DOHH2 (cell line): ENCODE results near the gene DHX32.

Experiments used
- H3F3A ChIP-seq: fragments of 200-600 bp; sonication (generic), shearing (Covaris generic); 2 replicates; pipeline ENCODE4 v1.6.0; 2016; ENCODE audit warnings: antibody characterized with exemption, mild to moderate bottlenecking; ENCODE audit not compliant: control insufficient read depth, insufficient read depth
- H3K27ac ChIP-seq: fragments of 200-600 bp; sonication (generic); 2 replicates; pipeline ENCODE4 v1.5.1; 2014; ENCODE audit warnings: low read depth, mild to moderate bottlenecking, low read length, moderate library complexity
- H3K27me3 ChIP-seq: fragments of 200-600 bp; sonication (generic); 2 replicates; pipeline ENCODE4 v1.6.1; 2014; ENCODE audit warnings: mild to moderate bottlenecking, low read length, mixed read lengths; ENCODE audit not compliant: control insufficient read depth
- H3K36me3 ChIP-seq: fragments of 200-600 bp; sonication (generic); 2 replicates; pipeline ENCODE4 v1.6.1; 2014; ENCODE audit warnings: mild to moderate bottlenecking, low read length, moderate library complexity, mixed read lengths; ENCODE audit not compliant: control insufficient read depth
- H3K4me1 ChIP-seq: fragments of 200-600 bp; sonication (generic); 2 replicates; pipeline ENCODE4 v1.6.1; 2014; ENCODE audit warnings: mild to moderate bottlenecking, low read length, mixed read lengths; ENCODE audit not compliant: control insufficient read depth
- H3K4me2 ChIP-seq: fragments of 200-600 bp; sonication (generic); 2 replicates; pipeline ENCODE4 v1.6.0; 2014; ENCODE audit warnings: mild to moderate bottlenecking, low read length, moderate library complexity
- H3K4me3 ChIP-seq: fragments of 200-600 bp; sonication (generic); 2 replicates; pipeline ENCODE4 v1.5.1; 2014; ENCODE audit warnings: mild to moderate bottlenecking, low read length, mixed read lengths
- H3K79me2 ChIP-seq: fragments of 200-600 bp; sonication (generic); 2 replicates; pipeline ENCODE4 v1.6.1; 2014; ENCODE audit warnings: mild to moderate bottlenecking, low read length, mixed read lengths; ENCODE audit not compliant: control insufficient read depth
- H3K9me2 ChIP-seq: fragments of 200-600 bp; sonication (generic); replicated peaks from 2 replicates; pipeline ENCODE4 v1.6.1; 2014; ENCODE audit warnings: mild to moderate bottlenecking, low read length, mixed read lengths; ENCODE audit not compliant: control insufficient read depth
- H3K9me3 ChIP-seq: fragments of 200-600 bp; sonication (generic); 2 replicates; pipeline ENCODE4 v1.6.1; 2014; ENCODE audit warnings: antibody characterized with exemption, low read length, mixed read lengths; ENCODE audit not compliant: control insufficient read depth, insufficient read depth
- H4K20me1 ChIP-seq: fragments of 200-600 bp; sonication (generic); 2 replicates; pipeline ENCODE4 v1.6.0; 2014; ENCODE audit warnings: low read depth, mild to moderate bottlenecking, antibody characterized with exemption, low read length, moderate library complexity; ENCODE audit not compliant: control insufficient read depth, insufficient read depth
- EZH2phosphoT487 ChIP-seq: fragments of 200-600 bp; sonication (generic); IDR thresholded peaks from 2 replicates; pipeline ENCODE4 v1.6.1; 2017; ENCODE audit warnings: borderline replicate concordance, mild to moderate bottlenecking, antibody characterized with exemption, low read length, moderate library complexity, mixed read lengths
- TF ChIP-seq, protein P1 (sequence below): fragments of 200-600 bp; sonication (generic); IDR thresholded peaks from one replicate; pipeline ENCODE4 v1.5.1; 2014; ENCODE audit warnings: antibody characterized with exemption, mild to moderate bottlenecking, low read depth, low read length; ENCODE audit not compliant: poor library complexity, severe bottlenecking

The DHX32 gene

DNA sequence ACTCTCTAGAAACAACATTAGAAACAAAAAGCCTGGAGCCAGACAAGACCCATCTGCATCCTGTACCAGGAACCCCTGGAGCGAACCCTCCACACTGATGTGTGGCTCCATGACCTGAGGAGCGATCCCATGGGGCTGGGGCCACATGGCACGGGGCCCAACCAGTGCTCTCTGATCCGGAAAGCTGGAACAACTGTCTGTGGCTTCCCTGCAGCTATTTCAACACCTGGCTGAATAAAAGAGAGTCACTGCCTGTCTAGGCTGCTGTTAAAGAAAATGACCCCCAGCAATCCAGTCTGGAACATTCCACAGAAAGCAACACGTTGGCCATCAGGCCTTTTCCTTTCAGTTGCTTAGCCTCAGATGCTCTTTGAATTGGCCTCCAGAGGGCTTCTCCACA lies 79.0 kb downstream of the DHX32 start:
- Histone ChIP-seq H3K4me1 (no peaks in the 10 kb centered on the region), H4K20me1 (no peaks in the 10 kb centered on the region), H3K9me2 (no peaks in the 10 kb centered on the region), H3K4me3 (no peak overlapping the region), H3K27ac (no peak overlapping the region), H3K4me2 (no peak overlapping the region), H3K36me3 (peaks cover 18% of the 10 kb centered on the region), H3K27me3 (no peaks in the 10 kb centered on the region), H3K79me2 (no peaks in the 10 kb centered on the region), H3K9me3 (no peaks in the 10 kb centered on the region), H3F3A (no peaks in the 10 kb centered on the region)
- TF ChIP-seq EZH2phosphoT487: no peak
- TF ChIP-seq, protein P1, sequence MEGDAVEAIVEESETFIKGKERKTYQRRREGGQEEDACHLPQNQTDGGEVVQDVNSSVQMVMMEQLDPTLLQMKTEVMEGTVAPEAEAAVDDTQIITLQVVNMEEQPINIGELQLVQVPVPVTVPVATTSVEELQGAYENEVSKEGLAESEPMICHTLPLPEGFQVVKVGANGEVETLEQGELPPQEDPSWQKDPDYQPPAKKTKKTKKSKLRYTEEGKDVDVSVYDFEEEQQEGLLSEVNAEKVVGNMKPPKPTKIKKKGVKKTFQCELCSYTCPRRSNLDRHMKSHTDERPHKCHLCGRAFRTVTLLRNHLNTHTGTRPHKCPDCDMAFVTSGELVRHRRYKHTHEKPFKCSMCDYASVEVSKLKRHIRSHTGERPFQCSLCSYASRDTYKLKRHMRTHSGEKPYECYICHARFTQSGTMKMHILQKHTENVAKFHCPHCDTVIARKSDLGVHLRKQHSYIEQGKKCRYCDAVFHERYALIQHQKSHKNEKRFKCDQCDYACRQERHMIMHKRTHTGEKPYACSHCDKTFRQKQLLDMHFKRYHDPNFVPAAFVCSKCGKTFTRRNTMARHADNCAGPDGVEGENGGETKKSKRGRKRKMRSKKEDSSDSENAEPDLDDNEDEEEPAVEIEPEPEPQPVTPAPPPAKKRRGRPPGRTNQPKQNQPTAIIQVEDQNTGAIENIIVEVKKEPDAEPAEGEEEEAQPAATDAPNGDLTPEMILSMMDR: no peak

DNA sequence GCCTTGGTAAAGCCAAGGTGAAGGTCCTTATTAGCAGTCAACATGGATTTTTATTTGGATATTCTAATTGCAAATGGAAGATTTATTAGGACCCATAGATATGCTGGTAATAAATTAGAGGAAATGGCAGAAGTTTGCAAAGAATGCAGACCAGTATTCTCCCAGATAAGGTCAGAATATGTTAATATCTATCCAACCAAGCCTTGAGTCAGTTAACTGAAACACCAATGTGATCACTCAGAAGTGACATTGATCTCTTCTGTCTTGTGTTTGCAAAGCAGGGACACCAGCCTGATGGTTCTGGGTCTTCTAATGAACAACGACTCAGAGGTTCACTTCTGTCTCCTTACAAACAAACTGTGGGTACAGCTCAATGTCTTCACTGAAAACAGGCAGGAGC lies 79.5 kb downstream of the DHX32 start:
- Histone ChIP-seq H3K27me3 (no peaks in the 10 kb centered on the region), H3K4me1 (no peaks in the 10 kb centered on the region), H4K20me1 (no peaks in the 10 kb centered on the region), H3K9me3 (no peaks in the 10 kb centered on the region), H3K4me2 (no peak overlapping the region), H3K36me3 (peaks cover 15% of the 10 kb centered on the region), H3K9me2 (no peaks in the 10 kb centered on the region), H3K27ac (no peak overlapping the region), H3K4me3 (no peak overlapping the region), H3K79me2 (no peaks in the 10 kb centered on the region), H3F3A (no peaks in the 10 kb centered on the region)
- TF ChIP-seq, protein P1: no peak
- TF ChIP-seq EZH2phosphoT487: no peak

- H4K20me1 ChIP-seq: no peaks in the 10 kb centered on the region
- no peaks in the 10 kb centered on the region for H3K4me1 ChIP-seq
- peaks cover 5% of the 10 kb centered on the region for H3K36me3 ChIP-seq
- no peaks in the 10 kb centered on the region for H3K27me3 ChIP-seq
- H3K9me3 ChIP-seq: no peaks in the 10 kb centered on the region
- H3K4me3 ChIP-seq: no peak overlapping the region
- H3K27ac ChIP-seq: no peak overlapping the region
- no peaks in the 10 kb centered on the region for H3K79me2 ChIP-seq
- H3K4me2 ChIP-seq: no peak overlapping the region
- no peak for TF ChIP-seq EZH2phosphoT487
- TF ChIP-seq, protein P1: no peak
- H3K9me2 ChIP-seq: no peaks in the 10 kb centered on the region
- H3F3A ChIP-seq: no peaks in the 10 kb centered on the region
These were observed 81.5 kb downstream of the DHX32 start for GRCh38 chr10:125799451-125800182.
